DMS79 (cell line): Measurements from ENCODE around the gene SCEL.
"Not testable (repeated sequence)": the region's sequence is repeated elsewhere in the genome, so short reads cannot be mapped to it uniquely, and the experiment has no call there.

Experiments
- DNase-seq: peaks from one replicate; lab custom pipeline; 2025; lab: John Stamatoyannopoulos, UW

SCEL gene

GRCh38 chr13:77555246-77555645 is 19.7 kb downstream of the SCEL start:
- no peak for DNase-seq

GRCh38 chr13:77558016-77558415 is 22.5 kb downstream of the SCEL start:
- no peak for DNase-seq

- DNase-seq, result no peak
Observed at GRCh38 chr13:77563111-77563510, 27.6 kb downstream of the SCEL start.

- no peak for DNase-seq
Observed at GRCh38 chr13:77565635-77566034, 30.1 kb downstream of the SCEL start.

- DNase-seq, result no peak
Observed at GRCh38 chr13:77571956-77572355, 36.5 kb downstream of the SCEL start.

GRCh38 chr13:77574096-77574495 is 38.6 kb downstream of the SCEL start:
- DNase-seq, result no peak

- DNase-seq, result no peak
Observed at GRCh38 chr13:77579959-77580358, 44.5 kb downstream of the SCEL start.

- no peak for DNase-seq
Observed at GRCh38 chr13:77580748-77581147, 45.2 kb downstream of the SCEL start.

GRCh38 chr13:77583581-77583980 is 48.1 kb downstream of the SCEL start:
- no peak for DNase-seq

- DNase-seq, result no peak
Observed at GRCh38 chr13:77584106-77584505, 48.6 kb downstream of the SCEL start.

- DNase-seq, result no peak
Observed at GRCh38 chr13:77595166-77595810, 59.8 kb downstream of the SCEL start.

- no peak for DNase-seq
Observed at GRCh38 chr13:77596777-77597176, 61.3 kb downstream of the SCEL start.

- no peak for DNase-seq
Observed at GRCh38 chr13:77599351-77599750, 63.8 kb downstream of the SCEL start.

GRCh38 chr13:77600701-77601100 is 65.2 kb downstream of the SCEL start:
- DNase-seq, result no peak

GRCh38 chr13:77611068-77611467 is 75.6 kb downstream of the SCEL start:
- DNase-seq, result no peak

GRCh38 chr13:77616027-77616426 is 80.5 kb downstream of the SCEL start:
- DNase-seq, result no peak

- DNase-seq, result no peak
Observed at GRCh38 chr13:77619655-77620054, 84.1 kb downstream of the SCEL start.

- DNase-seq, result no peak
Observed at GRCh38 chr13:77620138-77620537, 84.6 kb downstream of the SCEL start.

GRCh38 chr13:77623806-77624205 is 88.3 kb downstream of the SCEL start:
- no peak for DNase-seq

GRCh38 chr13:77628170-77628569 is 92.7 kb downstream of the SCEL start:
- no peak for DNase-seq

GRCh38 chr13:77637588-77637987 is 102.1 kb downstream of the SCEL start:
- peak; percentile 24 for DNase-seq

- no peak for DNase-seq
Observed at GRCh38 chr13:77650409-77650808, 114.9 kb downstream of the SCEL start.

GRCh38 chr13:77653301-77653700 is 117.8 kb downstream of the SCEL start:
- DNase-seq, result no peak

GRCh38 chr13:77660016-77660415 is 124.5 kb downstream of the SCEL start:
- not testable (repeated sequence) for DNase-seq

- DNase-seq, result no peak
Observed at GRCh38 chr13:77660841-77661250, 125.3 kb downstream of the SCEL start.
